IMR-90 (cell line): Measurements from ENCODE around the gene POU2F2. TPM values are rescaled to one million over a fixed set of nuclear protein-coding genes. Genes with fewer than 3 reads are reported as not detected.
A peak's percentile ranks its signal among the peaks of the same experiment; 100 is the strongest.

Source experiments
- ATAC-seq: fragments of 200-7000 bp; cut with Tn5 transposase; 2 replicates; pipeline ENCODE4 v1.9.1; 2020; ENCODE audit warnings: low read depth, mild to moderate bottlenecking, moderate library complexity
- BruUV-seq: library from RNA; stranded (reverse); fragments of 400-500 nt; replicated peaks from 2 replicates; lab custom pipeline; 2021; lab: Mats Ljungman, UMichigan
- CTCF ChIA-PET: fragments of 300-600 bp; formaldehyde crosslinking; extraction: SDS; loops from one replicate; lab custom pipeline; 2021; ENCODE audit warnings: antibody characterized with exemption; lab: Yijun Ruan, JAX
- POLR2A ChIA-PET: fragments of 300-600 bp; sonication (Branson Sonifier 250); formaldehyde crosslinking; loops from one replicate; lab custom pipeline; 2022; ENCODE audit warnings: antibody characterized with exemption; ENCODE audit not compliant: unreplicated experiment; lab: Charles Lee
- DNase-seq: peaks from one replicate; pipeline ENCODE4 v3.0.0; 2013
- H2AFZ ChIP-seq: replicated peaks from 2 replicates; pipeline ENCODE3; 2013; ENCODE audit warnings: low read length, mild to moderate bottlenecking; ENCODE audit not compliant: poor library complexity
- H2AK5ac ChIP-seq: 2 replicates; pipeline ENCODE4 v1.6.1; 2013; ENCODE audit warnings: low read depth, low read length, inconsistent platforms
- H2AK9ac ChIP-seq: replicated peaks from 2 replicates; pipeline ENCODE3; 2013; ENCODE audit warnings: mild to moderate bottlenecking, low read depth, low read length, moderate library complexity; ENCODE audit not compliant: poor library complexity
- H2BK120ac ChIP-seq: 2 replicates; pipeline ENCODE4 v1.6.1; 2013; ENCODE audit warnings: low read depth, low read length, inconsistent platforms
- H2BK15ac ChIP-seq: 3 replicates; pipeline ENCODE4 v1.6.1; 2013; ENCODE audit warnings: low read depth, low read length, inconsistent platforms
- H2BK20ac ChIP-seq: 2 replicates; pipeline ENCODE4 v1.6.1; 2013; ENCODE audit warnings: low read depth, mild to moderate bottlenecking, inconsistent platforms, low read length, moderate library complexity
- H2BK5ac ChIP-seq: 2 replicates; pipeline ENCODE4 v1.6.1; 2013; ENCODE audit warnings: mild to moderate bottlenecking, low read depth, low read length, inconsistent platforms; ENCODE audit not compliant: poor library complexity, severe bottlenecking
- H3K14ac ChIP-seq: replicated peaks from 2 replicates; pipeline ENCODE4 v1.6.1; 2013; ENCODE audit warnings: low read depth, low read length, inconsistent platforms
- H3K18ac ChIP-seq: 2 replicates; pipeline ENCODE4 v1.6.1; 2013; ENCODE audit warnings: low read depth, low read length, control low read depth
- H3K23ac ChIP-seq: 2 replicates; pipeline ENCODE4 v1.6.1; 2013; ENCODE audit warnings: low read depth, low read length, inconsistent platforms
- H3K27ac ChIP-seq: 2 replicates; pipeline ENCODE4 v1.5.1; 2013; ENCODE audit warnings: mild to moderate bottlenecking, control low read depth, low read length; ENCODE audit not compliant: insufficient read depth
- H3K27me3 ChIP-seq: 2 replicates; pipeline ENCODE4 v1.6.1; 2013; ENCODE audit warnings: low read length; ENCODE audit not compliant: control insufficient read depth, insufficient read depth
- H3K36me3 ChIP-seq: 2 replicates; pipeline ENCODE4 v1.6.1; 2013; ENCODE audit warnings: low read length, mixed read lengths; ENCODE audit not compliant: control insufficient read depth, insufficient read depth
- H3K4ac ChIP-seq: 2 replicates; pipeline ENCODE4 v1.6.1; 2013; ENCODE audit warnings: low read depth, low read length, inconsistent platforms
- H3K4me1 ChIP-seq: 2 replicates; pipeline ENCODE4 v1.6.1; 2013; ENCODE audit warnings: low read length, mixed read lengths; ENCODE audit not compliant: control insufficient read depth, insufficient read depth
- H3K4me2 ChIP-seq: 2 replicates; pipeline ENCODE4 v1.6.1; 2013; ENCODE audit warnings: low read depth, mild to moderate bottlenecking, control low read depth, low read length, moderate library complexity
- H3K4me3 ChIP-seq: 2 replicates; pipeline ENCODE4 v1.5.1; 2013; ENCODE audit warnings: low read depth, mild to moderate bottlenecking, control low read depth, low read length, moderate library complexity; ENCODE audit not compliant: insufficient read depth
- H3K56ac ChIP-seq: 2 replicates; pipeline ENCODE4 v1.6.1; 2013; ENCODE audit warnings: low read length, inconsistent platforms; ENCODE audit not compliant: insufficient read depth; ENCODE audit errors: extremely low read depth
- H3K79me1 ChIP-seq, 2 experiments: 2 replicates each; pipeline ENCODE4 v1.6.1; 2013; ENCODE audit warnings: low read length in 2 of 2, inconsistent platforms in 1 of 2, low read depth in 1 of 2
- H3K9ac ChIP-seq: 2 replicates; pipeline ENCODE4 v1.6.1; 2013; ENCODE audit warnings: low read depth, low read length, control low read depth
- H3K9me1 ChIP-seq: 2 replicates; pipeline ENCODE4 v1.6.1; 2013; ENCODE audit warnings: low read length, inconsistent platforms; ENCODE audit not compliant: insufficient read depth
- H3K9me3 ChIP-seq: 2 replicates; pipeline ENCODE4 v1.6.1; 2013; ENCODE audit warnings: low read length; ENCODE audit not compliant: control insufficient read depth, insufficient read depth
- H4K20me1 ChIP-seq: 2 replicates; pipeline ENCODE4 v1.6.1; 2013; ENCODE audit warnings: low read length, inconsistent platforms; ENCODE audit not compliant: insufficient read depth
- H4K5ac ChIP-seq: 2 replicates; pipeline ENCODE4 v1.6.1; 2013; ENCODE audit warnings: mild to moderate bottlenecking, low read depth, low read length, control low read depth
- H4K8ac ChIP-seq, 2 experiments: 2 replicates each; pipeline ENCODE4 v1.6.1; 2013; ENCODE audit warnings: low read depth in 2 of 2, low read length in 2 of 2, control low read depth in 1 of 2, inconsistent platforms in 1 of 2
- H4K91ac ChIP-seq: 2 replicates; pipeline ENCODE4 v1.6.1; 2013; ENCODE audit warnings: low read depth, low read length, inconsistent platforms; ENCODE audit not compliant: insufficient read depth
- BHLHE40 ChIP-seq: fragments of 150-350 bp; IDR thresholded peaks from 2 replicates; pipeline ENCODE4 v1.6.1; 2016; ENCODE audit warnings: mild to moderate bottlenecking, low read depth, low read length
- FOS ChIP-seq: fragments of 150-350 bp; IDR thresholded peaks from 2 replicates; pipeline ENCODE4 v1.6.1; 2016; ENCODE audit warnings: low read depth, low read length
- MAFK ChIP-seq: IDR thresholded peaks from 2 replicates; pipeline ENCODE4 v1.6.1; 2012; ENCODE audit warnings: low read depth, low read length, improper control_type of control experiment
- MAZ ChIP-seq: IDR thresholded peaks from 2 replicates; pipeline ENCODE4 v1.6.1; 2012; ENCODE audit warnings: low read depth, mild to moderate bottlenecking, low read length, improper control_type of control experiment, moderate library complexity, borderline replicate concordance
- MXI1 ChIP-seq: IDR thresholded peaks from 2 replicates; pipeline ENCODE4 v1.6.1; 2012; ENCODE audit warnings: low read depth, mild to moderate bottlenecking, low read length, moderate library complexity, borderline replicate concordance
- NFE2L2 ChIP-seq: fragments of 150-350 bp; IDR thresholded peaks from 2 replicates; pipeline ENCODE4 v1.6.1; 2016; ENCODE audit warnings: low read depth, mild to moderate bottlenecking, low read length
- POLR2A ChIP-seq: IDR thresholded peaks from 2 replicates; pipeline ENCODE4 v1.6.1; 2012; ENCODE audit warnings: mild to moderate bottlenecking, low read depth, low read length
- RCOR1 ChIP-seq: IDR thresholded peaks from 2 replicates; pipeline ENCODE4 v1.6.1; 2012; ENCODE audit warnings: mild to moderate bottlenecking, low read length, improper control_type of control experiment; ENCODE audit not compliant: insufficient replicate concordance
- RFX5 ChIP-seq: IDR thresholded peaks from 2 replicates; pipeline ENCODE4 v1.8.0; 2012; ENCODE audit warnings: low read depth, mild to moderate bottlenecking, low read length, moderate library complexity
- WGBS, 2 experiments: methylation state at CpG; one replicate each; pipeline versions ENCODE4 v1.1.5 to v1.1.7; 2013; ENCODE audit warnings: missing lambda C conversion rate in 2 of 2; ENCODE audit not compliant: insufficient read length in 1 of 2; ENCODE audit errors: extremely low coverage in 2 of 2; 5-methylcytosine and 5-hydroxymethylcytosine counted together
- dilution Hi-C: fragments of 300-500 bp; cut with HindIII; formaldehyde crosslinking; loops from one replicate; pipeline ENCODE4 v1.14.3; 2018; ENCODE audit warnings: low sequenced_read_pairs; ENCODE audit not compliant: unreplicated experiment
- in situ Hi-C: fragments of 300-500 bp; cut with MboI; formaldehyde crosslinking; loops from 3 replicates; pipeline ENCODE4 v1.14.3; 2019; ENCODE audit warnings: low sequenced_read_pairs, inconsistent platforms, mixed read lengths
- intact Hi-C: fragments of 100-400 bp; cut with micrococcal nuclease; formaldehyde crosslinking; loops from 2 replicates; pipeline ENCODE4 v1.10.0; 2022
- polyA plus RNA-seq, 3 experiments: library from polyadenylated mRNA; depleted of rRNA; stranded (reverse); fragments of >200 nt; gene quantifications; 2 replicates each; pipeline ENCODE4 v1.2.3, GENCODE V29; 2012; ENCODE audit warnings: low replicate concordance in 1 of 3
- total RNA-seq: library from RNA; depleted of rRNA; stranded (reverse); fragments of >200 nt; gene quantifications from 2 replicates; pipeline ENCODE4 v1.2.3, GENCODE V29; 2012

Gene POU2F2
- total and polyA plus RNA-seq, 2 of the 4 experiments (the other 2 are of a cell fraction): 0.54 to 5.0 TPM

DNA sequence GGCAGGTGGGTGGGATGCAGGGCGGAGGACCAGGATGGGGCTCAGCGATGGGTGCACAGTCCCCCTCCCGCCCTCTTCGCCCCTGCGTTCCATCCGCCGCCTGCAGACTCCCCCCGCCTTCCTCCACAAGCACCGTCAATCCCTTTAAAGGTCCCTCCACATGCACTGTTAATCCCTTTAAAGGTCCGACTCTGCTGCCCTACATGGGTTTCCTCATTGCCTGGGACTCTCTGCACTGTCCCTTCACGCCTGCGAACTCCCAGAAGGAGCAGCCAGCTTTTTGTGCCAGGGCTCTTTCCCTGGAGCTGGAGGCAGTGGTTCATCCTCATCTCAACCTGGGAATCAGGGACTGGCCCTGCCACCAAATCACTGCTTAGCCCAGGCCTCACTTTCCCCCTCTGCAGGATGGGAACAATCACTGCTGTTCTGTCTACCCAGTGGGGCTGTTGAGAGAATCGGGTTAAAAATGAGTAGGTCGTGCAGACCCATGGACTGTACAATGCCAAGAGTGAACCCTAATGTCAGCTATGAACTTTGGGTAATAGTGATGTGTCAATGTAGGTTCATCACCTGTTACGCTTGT lies 35.9 kb downstream of the POU2F2 start:
- WGBS, 2 experiments: 50% methylated on average over 2 of the region's 15 CpGs; no CpG with 5 or more reads in 1 of the 2 experiments
- dilution Hi-C loops: no loop called here
- DNase-seq (no peak), ATAC-seq (no peak)
- H4K20me1 ChIP-seq: no peaks in the 10 kb centered on the region
- no peak overlapping the region for H3K14ac ChIP-seq
- ChIA-PET CTCF (no interaction called here), POLR2A (no interaction called here)
- H2BK5ac ChIP-seq: no peak overlapping the region
- intact Hi-C loops: no loop called here
- H2AK5ac ChIP-seq: no peak overlapping the region
- no peak overlapping the region for H3K4me3 ChIP-seq
- no peak for TF ChIP-seq NFE2L2
- no peak for TF ChIP-seq BHLHE40
- TF ChIP-seq RCOR1: no peak
- TF ChIP-seq MAFK: no peak
- TF ChIP-seq FOS: no peak
- TF ChIP-seq MAZ: no peak
- TF ChIP-seq POLR2A: no peak
- no peak for TF ChIP-seq MXI1
- TF ChIP-seq RFX5: no peak
- no peak overlapping the region for H2BK15ac ChIP-seq
- in situ Hi-C loops: no loop called here
- no peak overlapping the region for H3K9ac ChIP-seq
- no peaks in the 10 kb centered on the region for H3K9me1 ChIP-seq
- H4K91ac ChIP-seq: no peak overlapping the region
- BruUV-seq: no TSS peak
- H4K5ac ChIP-seq: no peak overlapping the region
- peaks cover 2% of the 10 kb centered on the region; the same call in 1 of the 2 replicates for H3K4me1 ChIP-seq
- H2AK9ac ChIP-seq: no peak overlapping the region
- H3K36me3 ChIP-seq: no peaks in the 10 kb centered on the region
- no peak overlapping the region for H3K4me2 ChIP-seq
- H3K9me3 ChIP-seq: no peaks in the 10 kb centered on the region
- no peak overlapping the region for H2BK120ac ChIP-seq
- no peak overlapping the region for H3K18ac ChIP-seq
- no peak overlapping the region for H2BK20ac ChIP-seq
- no peaks in the 10 kb centered on the region for H3K79me1 ChIP-seq
- no peak overlapping the region for H3K27ac ChIP-seq
- H2AFZ ChIP-seq: peak overlapping the region; percentile 16
- H3K27me3 ChIP-seq: no peaks in the 10 kb centered on the region; the same call in 1 of the 2 replicates
- H4K8ac ChIP-seq: no peak overlapping the region
- no peak overlapping the region for H3K4ac ChIP-seq
- no peak overlapping the region for H3K23ac ChIP-seq
- no peak overlapping the region for H3K56ac ChIP-seq
